Ureter (tissue), 1 donor: ENCODE measurements around the gene PLOD3. TPM values are rescaled to one million over a fixed set of nuclear protein-coding genes. Genes with fewer than 3 reads are reported as not detected.

Source experiments
- DNase-seq: peaks from one replicate; pipeline ENCODE4 v3.0.0-alpha.2; 2020; ENCODE audit warnings: low spot score
- total RNA-seq: library from RNA; stranded (reverse); gene quantifications from one replicate; pipeline ENCODE4 v1.2.4, GENCODE V29; 2023
- donor health status: DM: yes; HTN: yes; CAD: no.

PLOD3 gene
- total RNA-seq, 1 donor from 2014 or later, result 50.9 TPM

DNA sequence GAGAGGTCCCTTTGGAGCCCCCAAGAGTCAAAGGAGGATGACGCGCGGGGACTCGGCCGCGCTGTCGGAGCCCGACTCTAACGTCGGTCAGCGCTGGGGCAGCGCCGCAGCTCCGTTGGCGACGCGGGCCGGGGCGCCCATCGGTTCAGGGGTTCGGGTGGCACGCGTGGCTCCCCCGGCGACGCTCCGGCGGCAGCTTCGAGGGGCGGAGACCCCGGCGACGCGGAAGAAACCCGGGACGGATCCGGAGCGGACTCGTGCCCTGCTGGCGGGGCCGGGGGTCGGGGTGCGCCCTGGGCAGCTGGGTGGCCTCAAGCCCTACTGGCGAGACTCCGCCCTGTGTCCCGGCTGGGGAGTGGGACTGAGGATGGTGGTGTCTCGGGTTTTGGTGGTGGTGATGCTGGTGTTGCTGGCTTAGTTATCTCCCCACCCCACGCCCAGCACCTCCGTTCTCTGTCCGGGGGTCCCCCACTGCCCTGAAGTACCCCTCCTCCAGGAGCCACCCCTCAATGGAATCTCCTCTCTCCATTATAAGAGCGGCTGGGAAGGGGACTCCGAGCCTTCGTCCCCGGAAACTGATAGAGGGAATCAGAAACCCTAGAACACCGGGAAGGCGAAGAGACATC, 37.1 kb downstream of the PLOD3 start, which contains the start of gene NAT16:
TSS of gene NAT16 (minus strand) at position 164 of the 626 bp plus-strand sequence. CDS start 5,486 bp downstream, outside the sequence.
- no peak for DNase-seq

DNA sequence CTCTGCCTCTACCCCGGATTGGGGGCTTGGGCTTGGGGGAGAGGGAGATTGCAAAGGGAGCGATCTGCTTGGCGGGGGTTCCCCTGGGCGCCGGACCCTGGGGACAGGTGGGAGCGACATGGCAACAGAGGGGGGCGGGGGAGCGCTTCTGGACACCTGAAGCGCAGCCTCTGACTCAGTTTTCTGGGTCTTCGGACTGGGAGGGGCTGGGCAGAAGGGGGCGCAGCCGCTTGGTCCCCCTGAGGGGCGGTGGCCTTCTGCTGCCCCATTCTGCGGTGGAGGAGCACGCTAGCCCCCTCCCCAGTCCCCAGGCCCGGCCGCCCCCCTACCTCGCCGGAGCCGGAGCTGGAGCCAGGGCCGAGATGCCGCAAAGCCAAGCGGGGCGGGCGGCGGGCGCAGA, 37.7 kb downstream of the PLOD3 start:
- DNase-seq, result no peak

DNA sequence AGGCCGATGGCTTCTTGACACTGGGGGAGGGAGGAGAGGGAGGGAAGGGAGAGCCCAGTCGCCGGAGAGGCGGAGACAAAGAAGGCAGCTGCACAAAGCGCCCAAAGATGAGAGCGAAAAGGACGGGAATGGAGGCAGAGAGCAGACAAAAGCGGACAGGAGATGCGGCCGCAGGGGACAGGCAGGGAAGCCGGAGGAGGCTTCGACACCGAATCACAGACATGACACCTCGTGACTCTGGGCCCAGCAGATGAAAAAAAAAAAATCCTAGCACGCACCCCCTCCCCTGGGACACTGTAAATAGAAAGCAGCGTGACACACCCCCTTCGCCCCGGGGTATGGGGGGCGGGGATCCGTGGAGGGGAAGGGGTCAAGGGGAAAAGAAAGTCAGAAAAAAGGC, 38.3 kb downstream of the PLOD3 start:
- DNase-seq, result no peak

DNA sequence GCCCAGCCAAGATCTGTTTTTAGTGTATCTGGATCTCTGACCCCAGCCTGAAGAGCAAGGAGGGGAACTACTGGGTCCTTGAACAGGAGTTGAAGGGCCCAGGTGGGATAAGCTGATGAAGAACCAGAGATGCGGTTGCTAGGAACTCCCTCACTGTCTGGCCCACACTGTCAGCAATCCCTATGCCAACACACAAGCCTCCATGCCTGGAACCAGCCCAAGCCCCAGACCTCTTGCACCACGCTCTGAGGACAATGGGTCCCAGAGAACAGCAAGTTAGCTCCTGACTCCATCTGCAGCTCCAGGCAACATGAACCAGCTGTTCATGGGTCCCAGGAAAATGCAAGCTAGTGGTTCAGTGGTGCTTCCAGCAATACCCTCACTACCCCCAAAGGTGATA, 39.7 kb downstream of the PLOD3 start:
- no peak for DNase-seq

DNA sequence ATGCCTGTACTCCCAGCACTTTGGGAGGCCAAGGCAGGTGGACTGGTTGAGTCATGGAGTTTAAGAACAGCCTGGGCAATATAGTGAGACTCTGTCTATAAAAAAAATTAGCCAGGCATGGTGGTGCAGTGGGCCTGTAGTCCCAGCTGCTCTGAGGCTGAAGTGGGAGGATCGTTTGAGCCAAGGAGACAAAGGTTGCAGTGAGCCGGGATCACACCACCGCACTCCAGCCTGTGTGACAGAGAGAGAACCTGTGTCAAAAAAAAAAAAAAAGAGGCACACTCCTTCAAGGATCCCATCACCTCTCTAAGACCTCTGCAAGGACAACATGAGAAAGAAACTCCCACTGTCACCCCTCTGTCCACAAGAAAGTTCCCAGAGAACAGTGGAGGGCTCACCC, 41.7 kb downstream of the PLOD3 start:
- no peak for DNase-seq

DNA sequence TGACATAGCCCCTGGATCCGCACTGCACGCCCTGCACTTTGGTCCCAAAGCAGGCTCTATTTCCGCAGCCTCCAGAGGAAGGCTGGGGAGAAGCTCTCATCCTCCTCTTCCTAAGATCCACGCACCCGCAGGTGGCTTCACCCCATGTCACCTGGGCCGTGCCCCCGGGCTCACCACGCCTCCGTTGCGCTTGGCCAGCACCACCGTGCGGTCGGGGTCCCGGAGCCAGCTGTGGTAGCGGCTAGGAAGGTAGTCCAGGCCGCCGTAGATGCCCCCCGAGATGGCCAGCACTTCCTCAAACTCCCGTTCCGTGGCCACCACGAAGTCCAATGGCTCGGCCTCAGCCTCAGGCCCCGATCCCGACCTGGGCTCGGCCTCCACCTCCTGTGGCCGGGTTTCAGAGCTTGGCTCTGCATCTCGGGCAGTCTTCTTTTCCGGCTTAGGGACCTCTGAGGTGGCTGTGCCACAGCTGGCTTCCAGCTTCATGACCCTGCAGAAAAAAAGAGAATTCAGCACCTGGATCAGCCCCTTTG, 43.0 kb downstream of the PLOD3 start:
- DNase-seq, result no peak

DNA sequence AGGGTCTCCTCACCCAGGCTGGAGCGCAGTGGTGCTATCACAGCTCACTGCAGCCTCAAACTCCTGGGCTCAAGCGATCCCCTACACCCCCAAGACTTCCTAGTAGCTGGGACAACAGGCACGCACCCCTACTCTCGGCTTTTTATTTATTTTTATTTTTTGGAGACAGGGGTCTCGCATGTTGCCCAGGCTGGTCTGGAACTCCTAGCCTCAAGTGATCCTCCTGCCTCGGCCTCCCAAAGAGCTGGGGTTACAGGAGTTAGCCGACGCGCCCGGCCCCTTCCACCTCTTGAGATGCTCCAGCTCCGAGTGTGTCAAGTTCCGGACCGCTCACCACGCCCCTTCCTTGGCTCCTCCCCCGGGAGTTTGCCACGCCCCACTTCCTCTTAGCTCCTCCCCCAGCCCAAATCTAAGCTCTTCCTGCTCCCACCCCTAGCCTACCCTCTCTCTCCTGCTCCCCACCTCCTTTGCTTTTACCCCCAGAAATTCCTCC, 43.6 kb downstream of the PLOD3 start:
- DNase-seq, result no peak

DNA sequence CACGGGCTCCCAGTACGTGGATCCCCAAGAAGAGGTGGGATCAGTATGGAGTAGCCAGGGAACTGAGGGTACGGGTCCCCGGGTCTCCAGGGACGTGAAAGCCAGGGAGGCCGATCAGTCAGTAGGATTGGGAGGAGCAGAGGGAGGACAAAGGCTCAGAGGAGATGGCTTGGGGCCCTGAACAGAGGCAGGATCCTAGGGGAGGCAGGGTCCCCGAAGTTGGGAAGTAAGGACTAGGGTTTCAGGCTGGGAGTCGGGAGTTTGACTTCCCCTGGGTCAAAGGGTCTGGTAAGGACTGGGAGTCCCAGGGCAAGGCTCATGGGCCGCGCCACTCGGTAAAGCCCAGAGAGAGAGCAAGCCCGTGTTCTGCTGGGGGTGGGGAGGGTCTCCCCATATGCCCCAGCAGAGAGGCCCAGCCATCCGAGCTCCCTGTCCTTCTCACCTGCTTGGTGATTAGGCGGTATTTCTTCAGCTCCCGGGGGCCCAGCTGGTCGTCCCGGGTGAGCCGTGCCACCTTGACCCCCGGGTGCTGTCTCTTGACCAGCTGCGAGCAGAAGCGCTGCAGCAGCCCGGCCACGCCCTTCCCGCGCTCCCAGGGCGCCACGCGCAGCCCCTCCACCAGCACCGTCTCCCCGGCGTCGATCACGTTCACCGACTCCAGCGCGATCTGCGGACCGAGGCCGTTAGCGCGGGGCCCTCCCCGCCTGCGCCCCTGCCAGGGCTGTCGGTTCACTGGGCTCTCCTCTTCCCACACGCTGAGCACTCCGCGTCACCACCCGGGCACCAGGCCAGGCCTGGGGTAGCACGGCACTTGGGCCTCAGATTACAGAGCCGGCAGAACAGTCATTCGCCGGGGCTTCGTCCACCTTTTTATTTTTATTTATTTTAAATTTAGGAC, 44.3 kb downstream of the PLOD3 start:
- DNase-seq, result peak; percentile 76

DNA sequence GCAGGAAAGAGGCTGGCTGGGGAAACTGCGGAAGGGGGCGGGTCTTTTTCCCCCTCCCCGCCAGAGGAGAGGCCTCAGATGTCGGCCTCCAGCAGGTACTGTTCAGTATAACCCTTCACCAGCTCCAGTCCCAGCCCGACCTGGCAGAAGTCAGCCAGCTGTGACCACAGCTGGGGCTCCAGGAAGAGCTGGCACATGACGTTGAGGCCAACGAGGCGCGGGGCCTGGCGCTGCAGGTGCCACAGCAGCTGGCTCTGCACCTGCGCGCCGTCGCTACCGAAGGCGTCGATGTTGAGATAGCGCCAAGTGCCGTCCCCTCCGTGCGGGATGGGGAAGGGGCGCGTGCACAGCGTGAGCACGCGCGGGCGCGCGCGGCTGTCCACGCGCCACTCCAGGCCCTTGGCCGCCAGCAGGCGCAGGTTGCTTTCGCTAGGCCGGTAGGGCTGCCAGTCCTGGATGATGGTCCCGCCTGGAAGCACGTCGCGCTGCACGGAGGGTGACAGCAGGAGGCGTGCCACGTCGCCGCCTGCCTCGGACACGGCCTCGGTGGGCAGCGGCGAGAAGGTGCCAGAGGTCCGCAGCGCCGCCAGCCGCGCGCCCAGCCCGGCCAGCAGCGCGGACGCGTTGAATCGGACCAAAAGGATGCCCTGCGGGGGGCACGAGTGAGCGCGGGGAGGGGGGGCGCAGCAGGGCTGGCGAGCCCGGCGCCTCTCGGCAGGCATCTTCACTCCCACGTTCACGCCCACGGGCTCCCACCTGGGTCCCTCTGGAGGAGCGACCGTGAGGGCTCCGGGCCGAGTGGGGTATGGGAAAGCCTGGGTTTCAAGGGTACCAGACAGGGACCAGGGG, 45.2 kb downstream of the PLOD3 start:
- no peak for DNase-seq

DNA sequence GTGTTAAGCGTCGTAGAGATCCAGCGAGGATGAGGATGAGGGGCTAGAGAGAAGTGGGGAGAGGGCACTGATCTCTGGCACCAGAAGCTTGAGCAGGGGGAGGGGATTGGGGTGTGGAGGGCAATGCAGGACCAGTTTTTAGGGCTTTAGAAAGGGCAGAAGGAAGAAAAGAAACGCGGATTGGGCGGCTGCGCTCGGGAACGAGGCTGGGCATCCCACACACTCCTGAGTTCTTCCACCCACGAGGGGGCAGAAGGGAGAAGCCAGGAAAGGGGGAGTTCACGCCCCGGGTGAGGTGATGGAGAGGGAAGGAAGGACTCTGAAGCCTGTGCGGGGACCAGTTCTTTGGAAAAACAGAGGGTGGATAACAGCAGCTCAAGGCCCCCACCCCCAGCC, 45.9 kb downstream of the PLOD3 start:
- no peak for DNase-seq

DNA sequence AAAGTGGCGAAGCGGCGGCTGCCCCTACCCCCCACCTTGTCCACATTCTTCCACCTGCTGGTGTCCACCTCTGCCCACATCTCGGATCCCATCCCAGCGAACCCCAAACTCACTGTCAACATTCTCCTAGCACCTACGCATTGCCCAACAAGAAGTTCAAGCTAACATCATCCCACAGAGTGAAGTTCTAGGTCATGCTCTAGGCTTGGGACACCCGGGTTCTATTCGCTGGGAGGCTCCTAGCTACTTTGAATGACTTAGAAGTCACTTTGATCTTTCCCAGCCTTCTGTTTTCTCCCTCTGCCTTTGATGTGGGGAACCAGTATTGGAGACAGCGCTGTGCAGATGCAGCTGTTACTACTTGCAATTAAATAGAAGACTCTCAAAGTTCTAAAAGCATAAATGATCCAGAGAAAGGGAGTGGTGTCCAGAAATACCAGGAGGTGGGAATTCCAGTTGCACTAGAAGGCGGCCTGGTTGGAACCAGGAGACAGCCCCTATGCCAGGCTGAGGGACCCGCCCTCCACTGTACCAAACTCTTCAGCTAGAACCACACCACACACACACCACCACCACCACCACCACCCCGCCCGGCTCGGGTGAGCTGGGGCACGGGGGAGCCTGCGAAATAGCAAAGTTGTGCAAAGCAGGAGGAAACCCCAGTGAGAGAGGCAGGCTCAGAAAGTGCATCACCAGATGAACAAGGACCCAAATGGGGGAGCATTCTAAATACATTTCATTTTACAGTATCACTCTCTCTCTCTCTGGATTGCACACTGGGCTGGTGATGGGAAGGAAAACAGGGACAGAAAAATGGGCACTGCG, 46.6 kb downstream of the PLOD3 start:
- no peak for DNase-seq

DNA sequence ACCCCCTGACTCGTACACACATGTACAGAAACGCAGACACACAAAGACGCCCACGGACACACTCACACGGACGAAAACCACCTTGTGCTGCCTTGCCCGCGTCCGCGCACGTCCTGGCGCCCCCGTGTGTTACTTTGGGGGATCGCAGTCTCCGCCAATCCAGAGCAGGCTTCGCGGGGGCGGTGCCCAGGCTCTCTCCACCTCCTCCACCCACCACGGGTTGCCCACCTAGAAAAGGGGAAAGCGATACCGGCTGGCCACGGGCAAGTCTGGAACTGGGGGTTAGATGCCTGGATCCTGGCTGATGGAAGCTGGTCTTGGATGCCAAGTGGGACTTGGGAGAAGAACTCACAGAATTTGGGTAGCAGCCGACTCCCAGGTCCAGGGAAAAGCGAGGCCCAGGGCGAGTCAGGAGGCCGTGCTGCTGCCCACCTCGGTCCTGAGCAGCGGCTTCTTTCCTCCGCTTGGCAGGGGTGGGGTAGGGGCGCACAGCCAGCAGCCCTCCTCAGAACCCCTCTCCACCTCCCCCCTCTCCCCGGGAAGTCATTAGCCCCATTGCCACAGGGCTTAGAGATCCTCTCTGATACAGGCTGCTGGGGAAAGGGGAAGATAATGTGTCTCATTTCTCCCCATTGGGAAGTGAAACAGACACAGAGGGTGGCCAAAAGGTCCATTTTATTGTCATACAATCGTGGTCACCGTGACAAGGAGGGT, 47.4 kb downstream of the PLOD3 start:
- no peak for DNase-seq

DNA sequence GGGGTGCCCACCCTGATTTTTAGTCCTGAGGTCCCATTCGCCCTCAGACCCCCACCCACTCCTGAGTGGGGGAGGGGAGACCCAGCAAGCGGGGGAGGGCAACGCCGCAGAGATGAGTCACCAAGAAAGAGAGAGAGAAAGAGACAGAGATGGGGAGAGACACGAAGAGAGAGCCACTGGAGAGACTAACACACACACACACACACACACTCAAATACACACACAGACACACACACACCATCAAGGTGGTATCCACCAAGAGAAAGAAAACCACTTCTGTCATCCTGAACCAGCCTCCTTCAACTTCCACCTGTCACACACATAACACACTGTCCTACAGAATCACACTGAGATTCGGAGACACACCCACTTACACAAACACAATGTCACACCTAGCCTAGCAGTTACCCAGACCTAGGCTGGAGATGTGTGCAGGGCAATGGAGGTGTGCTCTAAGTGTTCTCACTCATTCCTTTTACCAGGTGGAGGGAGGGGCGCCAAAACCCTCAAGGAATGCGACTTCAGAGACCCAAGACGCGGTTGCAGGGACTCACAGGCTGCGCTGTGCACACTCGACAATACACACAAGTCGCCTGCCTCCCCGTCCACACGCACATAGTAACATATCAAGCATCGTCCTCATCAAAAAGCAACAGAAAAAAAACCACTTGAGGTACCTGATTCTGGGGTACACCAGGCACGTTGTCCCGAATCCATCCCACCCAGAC, 48.1 kb downstream of the PLOD3 start:
- no peak for DNase-seq

DNA sequence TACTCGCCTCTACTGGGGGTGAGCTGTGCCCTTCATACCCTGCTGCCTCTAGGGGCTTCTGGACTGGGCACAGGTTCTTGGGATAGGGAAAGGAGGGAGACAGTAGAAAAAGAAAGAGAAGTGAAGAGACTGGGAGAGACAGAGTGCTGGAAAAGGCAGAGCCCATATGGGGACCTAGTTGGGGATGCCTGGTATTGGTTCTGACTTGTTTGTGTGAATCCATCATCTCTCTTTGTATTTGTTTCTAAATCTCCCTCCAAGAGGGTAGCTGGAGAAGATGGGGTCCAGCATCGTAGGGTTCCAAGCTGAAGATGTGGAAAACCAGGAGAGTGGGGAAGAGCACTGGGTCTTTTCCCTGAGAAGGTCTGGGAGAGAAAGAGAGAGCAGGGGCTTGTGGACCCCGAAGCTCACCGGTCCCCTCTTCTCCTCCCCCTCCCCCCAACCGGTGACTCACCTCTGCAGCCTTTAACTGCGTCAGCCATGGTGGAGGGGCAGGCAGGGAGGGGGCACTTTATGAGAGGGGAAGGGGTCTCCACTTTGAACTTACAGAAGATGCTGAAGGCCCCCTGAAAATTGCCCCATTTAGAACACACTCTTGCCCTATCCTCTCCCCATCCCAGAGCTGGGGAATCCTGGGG, 48.9 kb downstream of the PLOD3 start:
- DNase-seq, result no peak

DNA sequence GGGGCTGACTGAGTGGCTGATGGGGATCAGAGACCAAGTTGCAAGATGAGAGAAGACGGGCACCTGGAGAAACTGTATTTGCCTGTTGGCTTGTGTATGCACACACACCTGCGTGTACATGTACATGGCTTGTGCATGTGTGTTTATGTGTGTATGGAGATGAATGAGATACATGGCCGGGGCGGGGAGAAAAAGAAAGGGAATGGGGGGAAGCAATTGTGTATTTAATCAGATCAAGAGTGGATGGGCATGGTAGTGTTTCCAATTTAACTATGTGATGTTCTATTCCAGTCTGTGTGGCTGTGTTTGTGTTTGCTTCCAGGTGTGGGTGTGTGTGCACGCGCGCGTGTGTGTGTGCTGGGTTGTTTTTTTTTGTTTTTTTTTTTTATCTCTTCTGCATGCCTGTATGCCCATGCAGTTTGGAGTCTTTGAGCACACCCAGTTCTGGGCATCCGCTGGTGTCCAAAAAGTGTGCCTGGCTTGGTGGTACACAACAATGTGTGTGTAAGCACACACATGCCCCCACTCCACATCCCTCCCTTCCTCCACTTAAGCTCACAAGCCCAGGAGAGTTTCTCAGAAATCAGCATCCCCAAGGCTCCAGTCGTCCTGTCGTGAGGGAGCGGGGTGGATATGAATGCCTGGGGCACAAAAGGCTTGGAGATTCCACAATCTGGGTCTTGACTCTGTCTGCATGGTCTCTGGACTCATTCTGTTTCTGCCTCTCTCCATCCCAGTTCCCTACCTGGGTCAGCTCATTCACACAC, 49.6 kb downstream of the PLOD3 start:
- DNase-seq, result no peak

DNA sequence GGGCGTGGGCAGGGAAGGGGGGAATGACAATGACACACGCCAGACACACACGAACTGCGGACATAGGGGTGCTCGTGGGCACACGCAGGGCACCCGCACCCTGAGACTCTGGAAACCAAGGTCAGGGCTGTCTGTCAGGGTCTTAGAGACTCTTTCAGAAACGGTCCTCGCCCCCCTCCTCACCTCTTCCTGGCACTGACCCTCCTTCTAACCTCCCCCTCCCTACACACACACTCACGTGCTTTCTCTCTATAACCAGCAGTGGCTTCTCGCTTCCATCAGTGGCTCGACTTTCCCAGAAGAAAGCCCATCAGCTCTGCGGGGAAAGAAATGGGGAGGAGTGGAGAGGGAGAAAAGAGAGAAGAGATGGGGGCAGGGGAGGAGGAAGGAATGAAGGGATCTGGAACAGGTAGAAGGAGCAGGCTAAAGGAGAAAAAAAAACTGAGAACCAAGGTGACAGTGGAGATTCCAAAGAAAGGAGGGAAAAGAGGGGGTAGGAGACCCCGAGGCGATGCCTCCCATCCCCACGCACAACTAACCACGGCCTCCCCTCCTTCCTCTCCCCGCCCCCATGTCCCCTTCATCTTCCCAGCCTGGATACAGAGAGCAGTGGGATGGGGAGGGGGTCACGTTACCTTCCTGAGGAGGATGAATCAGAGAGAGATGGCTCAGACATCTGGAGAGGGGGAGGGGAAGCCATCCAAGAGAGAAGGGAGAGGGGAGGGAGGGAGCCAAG, 50.3 kb downstream of the PLOD3 start:
- DNase-seq, result no peak

DNA sequence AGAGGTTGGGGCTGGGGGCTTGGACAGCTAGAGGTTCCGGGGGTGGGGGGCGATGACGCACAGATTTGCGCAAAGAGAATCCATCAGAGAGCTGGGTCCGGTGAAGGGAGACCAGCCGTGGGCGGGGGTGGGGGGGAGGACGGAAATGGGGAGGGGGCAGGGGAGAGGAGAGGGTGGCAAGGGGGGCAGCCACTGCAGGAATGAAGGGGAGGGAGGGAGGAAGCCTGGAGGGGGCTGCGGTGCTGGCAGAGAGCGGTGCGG, 50.8 kb downstream of the PLOD3 start:
- no peak for DNase-seq
